K562 (cell line): ENCODE data around the gene CDC26. TPM values are rescaled to one million over a fixed set of nuclear protein-coding genes. Genes with fewer than 3 reads are reported as not detected.

Experiments
- ATAC-seq: fragments of 200-7000 bp; cut with Tn5 transposase; 3 replicates; pipeline ENCODE4 v1.9.1; 2020; ENCODE audit warnings: moderate library complexity
- BruUV-seq: library from RNA; stranded (reverse); fragments of 400-500 nt; replicated peaks from 2 replicates; lab custom pipeline; 2021; lab: Mats Ljungman, UMichigan
- CTCF ChIA-PET: fragments of 300-600 bp; formaldehyde crosslinking; extraction: SDS; loops from one replicate; lab custom pipeline; 2021; ENCODE audit warnings: low intra/inter-chr PET ratio; lab: Yijun Ruan, JAX
- POLR2A ChIA-PET: fragments of 300-600, 350-650 bp; sonication (Branson Sonifier 250); formaldehyde crosslinking; extraction: SDS; loops from one replicate; lab custom pipeline; 2021; ENCODE audit warnings: antibody characterized with exemption, inconsistent platforms; lab: Yijun Ruan, JAX
- DNase-seq, 4 experiments: peaks; one replicate each; pipeline versions ENCODE4 v3.0.0 to v3.0.0-alpha.2; 2011 to 2018; ENCODE audit warnings: low spot score in 3 of 4, mixed read lengths in 3 of 4; ENCODE audit errors: extremely low read depth in 1 of 4
- FAIRE-seq: peaks from 2 replicates; lab custom pipeline; 2011; peaks lifted over from hg19 to GRCh38; lab: Jason Lieb, UNC
- H2AFZ ChIP-seq: 2 replicates; pipeline ENCODE4 v1.6.0; 2011; ENCODE audit warnings: low read depth, low read length, control low read depth, inconsistent platforms
- H3K27ac ChIP-seq: fragments of 200-600 bp; 3 replicates; pipeline ENCODE4 v1.8.0; 2011; ENCODE audit warnings: low read depth, mild to moderate bottlenecking, control low read depth, inconsistent platforms, low read length, moderate library complexity, mixed read lengths; ENCODE audit errors: extremely low read depth
- H3K27me3 ChIP-seq, 2 experiments: fragments of 300-600 bp in 1 of 2; 2 replicates in 1 of 2; 3 replicates in 1 of 2; pipeline versions ENCODE4 v1.6.0 to v1.8.0; 2011; ENCODE audit warnings: inconsistent platforms in 2 of 2, low read length in 2 of 2, mild to moderate bottlenecking in 1 of 2, mixed read lengths in 1 of 2, moderate library complexity in 1 of 2; ENCODE audit not compliant: control insufficient read depth in 2 of 2, insufficient read depth in 2 of 2
- H3K36me3 ChIP-seq: fragments of 300-600 bp; 3 replicates; pipeline ENCODE4 v1.8.0; 2011; ENCODE audit warnings: mild to moderate bottlenecking, low read length, inconsistent platforms; ENCODE audit not compliant: control insufficient read depth, insufficient read depth
- H3K4me1 ChIP-seq, 2 experiments: fragments of 200-600 bp in 1 of 2; replicated peaks in 1 of 2; 2 replicates in 1 of 2; 3 replicates in 1 of 2; pipeline versions ENCODE4 v1.5.1 to v1.8.0; 2011; ENCODE audit warnings: inconsistent platforms in 2 of 2, low read length in 2 of 2, mild to moderate bottlenecking in 1 of 2, mixed read lengths in 1 of 2, moderate library complexity in 1 of 2; ENCODE audit not compliant: control insufficient read depth in 2 of 2, insufficient read depth in 2 of 2
- H3K4me2 ChIP-seq: 2 replicates; pipeline ENCODE4 v1.6.1; 2011; ENCODE audit warnings: low read length, control low read depth, inconsistent platforms, mixed read lengths; ENCODE audit not compliant: insufficient read depth
- H3K4me3 ChIP-seq: fragments of 200-600 bp; sonication (generic), shearing (Covaris generic); 2 replicates; pipeline ENCODE4 v1.5.1; 2016; ENCODE audit warnings: control low read depth, inconsistent platforms
- H3K79me2 ChIP-seq: fragments of 200-600 bp; 3 replicates; pipeline ENCODE4 v1.8.0; 2011; ENCODE audit warnings: low read length, inconsistent platforms; ENCODE audit not compliant: control insufficient read depth, insufficient read depth
- H3K9ac ChIP-seq, 2 experiments: 2 replicates each; pipeline versions ENCODE4 v1.6.0 to v1.6.1; 2011; ENCODE audit warnings: low read depth in 2 of 2, low read length in 2 of 2, control low read depth in 1 of 2, inconsistent platforms in 1 of 2, mild to moderate bottlenecking in 1 of 2, mixed read lengths in 1 of 2; ENCODE audit not compliant: insufficient read depth in 1 of 2
- H3K9me1 ChIP-seq: one replicate; pipeline ENCODE4 v1.6.0; 2011; ENCODE audit warnings: inconsistent platforms, mild to moderate bottlenecking, low read length, moderate library complexity; ENCODE audit not compliant: control insufficient read depth, insufficient read depth
- H3K9me3 ChIP-seq: replicated peaks from 2 replicates; pipeline ENCODE4 v1.5.1; 2011; ENCODE audit warnings: low read depth, low read length, inconsistent platforms; ENCODE audit not compliant: control insufficient read depth, insufficient read depth
- H4K20me1 ChIP-seq: replicated peaks from 2 replicates; pipeline ENCODE4 v1.6.1; 2011; ENCODE audit warnings: low read length, inconsistent platforms, mixed read lengths; ENCODE audit not compliant: control insufficient read depth, insufficient read depth
- ATF4 ChIP-seq: fragments of 450-650 bp; formaldehyde crosslinking; IDR thresholded peaks from 2 replicates; pipeline ENCODE4 v1.4.0; 2022; ENCODE audit warnings: mild to moderate bottlenecking, moderate library complexity
- PRPF4 ChIP-seq: fragments of 200-400 bp; formaldehyde crosslinking; IDR thresholded peaks from one replicate; pipeline ENCODE4 v1.6.1; 2017; ENCODE audit warnings: low read length, low read depth, mild to moderate bottlenecking; ENCODE audit not compliant: insufficient read depth, poor library complexity, severe bottlenecking
- SRSF7 ChIP-seq: fragments of 200-400 bp; formaldehyde crosslinking; optimal IDR thresholded peaks from 2 replicates; pipeline ENCODE3; 2017; ENCODE audit warnings: mild to moderate bottlenecking, low read depth, low read length
- ZBTB11 ChIP-seq, 3 experiments: fragments of 200-800 bp in 1 of 3; fragments of 250-450 bp in 1 of 3; fragments of 450-650 bp in 1 of 3; sonication (Bioruptor Pico) in 1 of 3; sonication (Bioruptor generic) in 1 of 3; formaldehyde crosslinking in 1 of 3; IDR thresholded peaks; 2 replicates each; pipeline versions ENCODE4 v1.6.1 to v1.8.0; 2016 to 2022; ENCODE audit warnings: mild to moderate bottlenecking in 2 of 3, missing genetic modification characterization in 2 of 3, missing compliant biosample characterization in 1 of 3, moderate library complexity in 1 of 3
- ZC3H11A ChIP-seq: IDR thresholded peaks from 2 replicates; pipeline ENCODE4 v1.6.1; 2012; ENCODE audit warnings: low read depth, low read length, improper control_type of control experiment
- ZNF395 ChIP-seq: fragments of 200-800 bp; sonication (Bioruptor generic); IDR thresholded peaks from 2 replicates; pipeline ENCODE4 v1.6.1; 2017; ENCODE audit warnings: missing genetic modification characterization, missing compliant biosample characterization
- ZNF699 ChIP-seq: fragments of 250-450 bp; sonication (Bioruptor Pico); IDR thresholded peaks from 2 replicates; pipeline ENCODE4 v1.8.0; 2021; ENCODE audit warnings: mild to moderate bottlenecking, moderate library complexity; ENCODE audit not compliant: insufficient replicate concordance
- ZNF778 ChIP-seq: fragments of 450-650 bp; formaldehyde crosslinking; IDR thresholded peaks from 2 replicates; pipeline ENCODE4 v1.4.0; 2020; ENCODE audit warnings: mild to moderate bottlenecking, moderate library complexity
- ZNF79 ChIP-seq: fragments of 250-450 bp; sonication (Bioruptor Pico); IDR thresholded peaks from 2 replicates; pipeline ENCODE4 v1.4.0; 2020; ENCODE audit warnings: low read depth, mild to moderate bottlenecking, moderate library complexity
- WGBS: fragments of 100-300 bp; shearing (Covaris generic); methylation state at CpG from one replicate; pipeline ENCODE4 v1.1.6; 2016; ENCODE audit warnings: low coverage, mixed read lengths; ENCODE audit not compliant: insufficient coverage; ENCODE audit errors: missing lambda C conversion rate; 5-methylcytosine and 5-hydroxymethylcytosine counted together
- in situ Hi-C: fragments of 300-500 bp; cut with MboI; formaldehyde crosslinking; loops from 4 replicates; pipeline ENCODE4 v1.15.0; 2018; ENCODE audit warnings: inconsistent platforms, mixed read lengths
- intact Hi-C: fragments of 100-400 bp; cut with micrococcal nuclease; formaldehyde crosslinking; loops from 2 replicates; pipeline ENCODE4 v1.14.2; 2022
- polyA plus RNA-seq, 8 experiments: library from polyadenylated mRNA; depleted of rRNA in 4 of 8; stranded (reverse) in 5 of 8; unstranded in 3 of 8; fragments of >200 nt; fragmentation: Nextera tagmentation in 2 of 8; fragmentation: Illumina TruSeq in 1 of 8; extraction: Ambion mirVana in 2 of 8; extraction: Trizol in 1 of 8; gene quantifications; 2 replicates each; pipeline versions ENCODE4 v1.2.1 to v1.2.3, GENCODE V29; 2011 to 2014; ENCODE audit warnings: inconsistent platforms in 1 of 8, missing spikeins in 1 of 8
- total RNA-seq, 7 experiments: library from RNA; depleted of rRNA in 6 of 7; stranded (reverse); fragments of >200 nt in 6 of 7; fragmentation: Illumina TruSeq in 2 of 7; extraction: Trizol in 2 of 7; gene quantifications; 2 replicates each; pipeline versions ENCODE4 v1.2.1 to v1.2.3, GENCODE V29; 2011 to 2021; ENCODE audit warnings: low replicate concordance in 1 of 7

Gene CDC26
- total and polyA plus RNA-seq, 9 of the 15 experiments (the other 6 are each of a cell fraction or from before 2014, with no cell fraction given): 33.0 to 147 (median 60.0) TPM

GRCh38 chr9:113255438-113255837, 19.9 kb downstream of the CDC26 start:
- no peaks in the 10 kb centered on the region for H3K4me1 ChIP-seq
- POLR2A ChIA-PET: no interaction called here
- H3K4me3 ChIP-seq: no peak overlapping the region
- no peak overlapping the region for H3K27ac ChIP-seq
- 89% methylated on average over 6 of the region's 6 CpGs for WGBS
- no peak for ATAC-seq
- H3K9me1 ChIP-seq: no peaks in the 10 kb centered on the region
- no peak overlapping the region for H2AFZ ChIP-seq
- CTCF ChIA-PET: no interaction called here
- intact Hi-C loops (no loop called here), in situ Hi-C loops (no loop called here)
- BruUV-seq: no TSS peak
- no peak overlapping the region for H3K4me2 ChIP-seq
- H4K20me1 ChIP-seq: no peaks in the 10 kb centered on the region
- H3K79me2 ChIP-seq: no peaks in the 10 kb centered on the region; the same call in 2 of the 3 replicates
- DNase-seq: no peak
- no peaks in the 10 kb centered on the region for H3K9me3 ChIP-seq
- H3K36me3 ChIP-seq: peaks cover 37% of the 10 kb centered on the region; the same call in 2 of the 3 replicates
- no peak overlapping the region for H3K9ac ChIP-seq
- no peak for FAIRE-seq
- no peaks in the 10 kb centered on the region for H3K27me3 ChIP-seq
- TF ChIP-seq SRSF7 (no peak), ZNF778 (CRISPR knock-in tag) (no peak), PRPF4 (no peak), ZNF395 (no peak), ZNF699 (CRISPR knock-in tag) (no peak), ZNF79 (no peak), ZC3H11A (no peak), ATF4 (CRISPR knock-in tag) (no peak), ZBTB11 (CRISPR knock-in tag; IDR thresholded peaks at IDR 0.05) (no peak)
